ENCODE measurements around the gene PGGT1B.

PGGT1B gene

GRCh38 chr5:115243412-115243811 lies 19.3 kb downstream of the PGGT1B start:
- in situ Hi-C loops (cut with MboI; ENCODE audit: low pct_unique_long_range_greater_than_20kb, low sequenced_read_pairs, unreplicated experiment) = loop anchor here (10.0 kb wide), 1 partner anchor 149 kb away; no protein-coding TSS in a partner anchor
- DNase-seq (ENCODE audit: low spot score) = no peak
- no peak for TF ChIP-seq CTCF (IDR thresholded peaks at IDR 0.05; ENCODE audit: extremely low read depth, insufficient read depth, missing control alignments)

DNA sequence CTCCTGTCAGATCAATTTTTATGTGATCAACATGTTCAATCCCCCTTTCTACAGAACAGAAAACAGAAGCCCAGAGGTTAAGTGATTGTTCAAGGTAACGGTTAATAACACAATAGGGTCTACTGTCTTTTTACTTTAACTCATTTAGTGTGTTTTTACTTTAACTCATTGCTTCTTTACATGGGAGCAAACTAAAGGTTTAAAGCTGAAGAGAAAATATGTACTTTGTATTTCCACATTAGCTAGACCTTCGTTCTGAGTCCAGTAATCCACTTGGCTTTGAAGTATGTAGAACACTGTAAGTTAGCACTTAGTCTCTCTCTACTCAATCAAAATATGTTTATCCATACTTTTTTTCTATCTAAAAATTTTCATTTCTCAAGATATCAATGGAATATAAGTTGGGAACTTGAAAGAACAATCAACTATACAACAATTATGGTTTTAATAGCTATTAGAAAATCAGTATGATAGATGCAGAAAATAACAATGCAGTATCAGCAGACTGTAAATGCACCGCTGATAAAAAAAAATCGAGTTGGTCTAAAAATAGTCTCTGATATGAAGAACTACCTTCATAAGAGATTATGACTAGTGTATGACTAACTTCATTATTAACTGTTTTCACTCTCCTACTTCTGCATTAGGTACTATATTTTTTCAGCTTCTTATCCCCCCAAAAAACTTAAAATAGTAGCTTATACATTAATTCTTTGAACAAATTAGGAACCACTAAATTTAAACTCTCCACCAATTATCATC lies 20.6 kb downstream of the PGGT1B start:
- TF ChIP-seq CTCF (IDR thresholded peaks at IDR 0.05; ENCODE audit: extremely low read depth, insufficient read depth, missing control alignments) = no peak
- no peak for DNase-seq (ENCODE audit: low spot score)
- in situ Hi-C loops (cut with MboI; ENCODE audit: low pct_unique_long_range_greater_than_20kb, low sequenced_read_pairs, unreplicated experiment) = loop anchor here (10.0 kb wide), 1 partner anchor 147 kb away; no protein-coding TSS in a partner anchor

DNA sequence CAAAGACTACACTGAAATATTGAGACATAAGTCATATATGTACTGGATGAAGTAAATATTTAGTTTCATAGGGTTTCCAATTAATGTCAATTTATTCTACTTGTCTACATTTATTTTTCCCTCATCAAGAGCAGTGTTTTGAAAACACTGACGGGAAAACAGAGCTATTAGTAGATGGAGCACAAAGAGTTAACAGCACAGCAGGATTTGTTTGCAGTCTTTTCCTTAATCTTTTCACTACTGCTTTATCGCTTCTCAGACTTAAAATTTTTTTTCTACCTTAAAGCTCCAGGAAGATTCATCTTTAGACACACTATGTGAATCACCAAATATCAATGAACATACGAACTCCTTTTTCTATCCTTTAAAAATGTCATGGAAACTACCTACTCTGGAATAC lies 25.6 kb downstream of the PGGT1B start:
- in situ Hi-C loops (cut with MboI; ENCODE audit: low pct_unique_long_range_greater_than_20kb, low sequenced_read_pairs, unreplicated experiment) = no loop called here
- TF ChIP-seq CTCF (IDR thresholded peaks at IDR 0.05; ENCODE audit: extremely low read depth, insufficient read depth, missing control alignments) = no peak
- DNase-seq (ENCODE audit: low spot score) = no peak

DNA sequence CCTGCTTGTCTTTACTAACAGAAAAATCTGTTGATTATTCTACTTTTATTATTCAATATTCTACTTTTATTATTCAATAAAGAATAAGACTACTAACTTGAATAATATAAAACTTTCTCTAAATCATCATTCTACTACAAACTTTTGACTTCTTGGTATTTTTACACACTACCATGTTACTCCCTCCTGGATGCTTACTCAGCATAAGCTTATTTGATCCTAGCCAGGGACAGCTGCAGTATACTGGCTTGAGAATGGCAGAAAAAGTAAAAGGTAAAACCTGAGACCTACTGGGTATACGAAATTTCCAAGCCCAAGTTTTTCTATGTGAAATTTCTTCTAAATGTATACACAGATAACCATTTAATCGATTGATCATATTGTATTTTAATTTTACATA lies 26.1 kb downstream of the PGGT1B start:
- in situ Hi-C loops (cut with MboI; ENCODE audit: low pct_unique_long_range_greater_than_20kb, low sequenced_read_pairs, unreplicated experiment) = no loop called here
- no peak for DNase-seq (ENCODE audit: low spot score)
- TF ChIP-seq CTCF (IDR thresholded peaks at IDR 0.05; ENCODE audit: extremely low read depth, insufficient read depth, missing control alignments) = no peak

DNA sequence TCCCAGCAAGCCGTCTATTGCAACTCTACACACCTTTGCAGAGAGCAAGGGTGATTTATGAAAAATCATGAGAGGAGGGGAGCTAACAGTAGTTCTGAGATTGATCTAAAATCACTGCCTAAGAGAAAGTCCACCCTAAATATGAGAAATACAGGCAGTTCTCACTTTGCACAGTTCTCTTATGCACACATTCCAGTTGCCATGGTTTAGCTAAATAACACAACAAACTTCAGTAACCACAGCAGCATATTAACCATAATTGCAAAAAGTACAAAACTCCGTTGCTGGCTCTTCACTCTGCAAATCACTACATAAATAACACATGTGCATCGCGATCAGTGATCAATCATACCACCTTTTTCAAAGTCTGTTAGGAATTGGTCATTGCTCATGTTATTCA lies 31.1 kb downstream of the PGGT1B start:
- no peak for TF ChIP-seq CTCF (IDR thresholded peaks at IDR 0.05; ENCODE audit: extremely low read depth, insufficient read depth, missing control alignments)
- DNase-seq (ENCODE audit: low spot score) = no peak
- in situ Hi-C loops (cut with MboI; ENCODE audit: low pct_unique_long_range_greater_than_20kb, low sequenced_read_pairs, unreplicated experiment) = no loop called here

DNA sequence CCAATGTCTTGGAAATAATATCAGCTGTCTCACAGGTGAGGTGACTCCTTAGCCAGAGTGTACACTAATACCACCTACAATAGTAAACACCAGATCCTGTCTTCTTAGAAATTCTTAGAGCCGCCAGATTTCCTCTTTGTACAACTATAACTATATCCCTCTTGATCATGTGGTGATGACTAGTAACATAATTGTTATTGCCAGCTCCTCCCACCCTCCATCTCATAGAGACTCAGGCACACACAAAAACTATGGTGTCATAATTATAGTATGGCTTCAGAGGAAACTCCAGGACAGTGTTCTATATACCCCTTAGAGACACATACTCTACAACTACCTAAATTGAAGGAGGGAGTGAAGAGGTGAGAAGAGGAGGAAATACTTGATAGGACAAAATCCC lies 33.1 kb downstream of the PGGT1B start:
- TF ChIP-seq CTCF (IDR thresholded peaks at IDR 0.05; ENCODE audit: extremely low read depth, insufficient read depth, missing control alignments) = no peak
- in situ Hi-C loops (cut with MboI; ENCODE audit: low pct_unique_long_range_greater_than_20kb, low sequenced_read_pairs, unreplicated experiment) = no loop called here
- no peak for DNase-seq (ENCODE audit: low spot score)

All from GM13977 (cell line).